Heart right ventricle (tissue), 16 donors: ENCODE measurements around the gene DLG4. TPM values are rescaled to one million over a fixed set of nuclear protein-coding genes. Genes with fewer than 3 reads are reported as not detected.

Experiments used
- ATAC-seq, 8 donors: fragments of 200-7000 bp; cut with Tn5 transposase; one replicate each; pipeline ENCODE4 v1.9.1; 2020; ENCODE audit warnings: mild to moderate bottlenecking in 8 of 8, moderate library complexity in 8 of 8, moderate number of reproducible peaks in 1 of 8
- DNase-seq, 2 donors: peaks; one replicate each; pipeline ENCODE4 v3.0.0-alpha.2; 2020
- H3K27ac ChIP-seq, 10 donors: fragments of 200-600 bp; sonication (generic) in 2 of 10; one replicate each; pipeline versions ENCODE4 v1.5.0 to v1.8.0; 2020 to 2022; ENCODE audit warnings: mild to moderate bottlenecking in 3 of 10
- H3K27me3 ChIP-seq, 7 donors: fragments of 200-600 bp; one replicate each; pipeline ENCODE4 v1.8.0; 2021 to 2022; ENCODE audit warnings: mild to moderate bottlenecking in 2 of 7
- H3K36me3 ChIP-seq, 9 donors: fragments of 200-600 bp; sonication (generic) in 1 of 9; one replicate each; pipeline versions ENCODE4 v1.5.0 to v1.8.0; 2020 to 2022; ENCODE audit warnings: mild to moderate bottlenecking in 2 of 9
- H3K4me1 ChIP-seq, 9 donors: fragments of 200-600 bp; sonication (generic) in 1 of 9; one replicate each; pipeline versions ENCODE4 v1.5.0 to v1.8.0; 2020 to 2022; ENCODE audit warnings: mild to moderate bottlenecking in 4 of 9
- H3K4me3 ChIP-seq, 10 donors: fragments of 200-600 bp; sonication (generic) in 2 of 10; one replicate each; pipeline versions ENCODE4 v1.5.0 to v1.8.0; 2020 to 2022; ENCODE audit warnings: mild to moderate bottlenecking in 7 of 10, moderate library complexity in 2 of 10
- H3K9me3 ChIP-seq, 11 donors: fragments of 200-600 bp in 10 of 11; sonication (generic) in 2 of 11; one replicate each; pipeline versions ENCODE4 v1.5.0 to v1.8.0; 2013 to 2022; ENCODE audit warnings: mild to moderate bottlenecking in 2 of 11, control low read depth in 1 of 11, moderate library complexity in 1 of 11
- WGBS, 2 donors: extraction: QIAGEN DNeasy Blood & Tissue Kit; methylation state at CpG; one replicate each; pipeline ENCODE4 v1.1.7; 2013; ENCODE audit warnings: inconsistent platforms in 1 of 2; 5-methylcytosine and 5-hydroxymethylcytosine counted together
- intact Hi-C, 10 donors: fragments of 100-400 bp; cut with DNase I; formaldehyde crosslinking; loops; one replicate each; pipeline versions ENCODE4 v1.11.1 to v1.14.2; 2022
- polyA plus RNA-seq, 2 donors: library from polyadenylated mRNA; stranded (reverse); fragments of 200-250 nt; gene quantifications; one replicate each; pipeline ENCODE4 v1.2.3, GENCODE V29; 2013
- total RNA-seq, 10 donors: library from RNA; stranded (reverse); fragmentation: NEBNext Ultra II Directional in 3 of 10; extraction: Animal tissue kit (Norgen Biotek cat#: 25700) in 3 of 10; gene quantifications; one replicate each; pipeline versions ENCODE4 v1.2.1 to v1.2.4, GENCODE V29; 2021 to 2023
- TF ChIP-seq, protein P1 (sequence below), 9 donors: fragments of 200-600 bp; sonication (generic) in 2 of 9; IDR thresholded peaks; one replicate each; pipeline versions ENCODE4 v1.5.0 to v1.8.0; 2021 to 2022; ENCODE audit warnings: antibody characterized with exemption in 9 of 9, mild to moderate bottlenecking in 5 of 9, moderate library complexity in 1 of 9
- donor health status: Arrhythmogenic right ventricular cardiomyopathy.
- donor health status: ischemic (EF 13 %, LVEDD 7.1; RV severe dilation, severe dysfunction).
- donor health status: healthy with polysubstance abuse.
- donor health status: DM: no; HTN: yes; CAD: no.
- donor health status: DM: no; HTN: no; CAD: no.
- donor health status: ischemic (EF 25% LVEDD 6.9; RV normal size, moderate dysfunction).
- donor health status: ischemic (EF 25% LVEDD 5.7; RV mildly dilated, moderate dysfunction).
- donor health status: healthy.
- donor health status: DM: yes; HTN: yes; CAD: no.
- donor health status: Ischemic cardiomyopathy.
- donor health status: ischemic (EF 35%, LVEDD 5.7; RV mildly dilated, moderate dysfunction).
- donor health status: nonischemic (EF 11% LVEDD 7.7; RV severe dilation, severe dysfunction).
- donor health status: DM: yes; HTN: yes; CAD: no.
- donor health status: PGD.
- donor health status: ischemic (EF 29% LVEDD 5.4; RV normal size, mild dysfunction).
- donor health status: nonischemic (EF 23%, LVEDD 6.1; RV moderate dilation, normal function).

The DLG4 gene
- total and polyA plus RNA-seq, 12 donors = 5.4 to 27.8 (median 16.7) TPM

DNA sequence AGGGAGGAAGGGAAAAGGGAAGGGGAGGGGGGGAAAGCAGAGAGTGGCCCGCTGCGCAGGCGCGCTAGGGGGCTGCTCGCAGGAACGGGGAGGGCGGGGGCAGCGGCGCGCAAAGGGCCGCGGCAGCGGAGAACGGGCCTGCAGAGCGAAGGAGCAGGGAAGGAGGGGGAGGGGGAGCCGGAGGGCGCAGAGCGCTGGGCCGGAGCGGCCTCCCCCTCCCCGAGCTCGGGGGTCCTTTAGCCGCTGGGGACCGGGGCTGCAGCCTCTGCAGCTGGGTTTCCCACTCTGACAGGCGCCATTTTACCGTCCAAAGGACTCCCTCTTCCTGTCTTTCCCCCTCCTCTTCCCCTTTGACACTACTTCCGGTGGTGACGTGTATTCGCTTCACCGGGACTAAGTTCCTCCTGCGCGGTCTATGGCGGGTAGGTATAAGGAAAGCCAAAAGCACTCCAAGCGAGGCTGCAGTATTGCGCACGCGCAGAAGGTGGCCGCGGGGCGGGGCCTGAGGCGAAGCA, 32.1 kb upstream of the DLG4 start, which contains the start of gene CTDNEP1:
TSS of gene CTDNEP1 (minus strand) at position 74 of the 515 bp plus-strand sequence. CDS start 438 bp downstream, outside the sequence.
- Histone ChIP-seq H3K27me3 (no peaks in the 10 kb centered on the region), H3K4me3 (peak within 1 kb of the TSS; percentile 65 to 100 (median 90)), H3K27ac (peak within 1 kb of the TSS; percentile 96 to 100 (median 99)), H3K36me3 (peaks cover 0 to 42% (median 24%) of the 10 kb centered on the region in 9 donors), H3K9me3 (no peaks in the 10 kb centered on the region), H3K4me1 (peaks cover 13 to 57% (median 41%) of the 10 kb centered on the region in 9 donors)
- DNase-seq = peak; percentile 97 to 99
- TF ChIP-seq, protein P1, sequence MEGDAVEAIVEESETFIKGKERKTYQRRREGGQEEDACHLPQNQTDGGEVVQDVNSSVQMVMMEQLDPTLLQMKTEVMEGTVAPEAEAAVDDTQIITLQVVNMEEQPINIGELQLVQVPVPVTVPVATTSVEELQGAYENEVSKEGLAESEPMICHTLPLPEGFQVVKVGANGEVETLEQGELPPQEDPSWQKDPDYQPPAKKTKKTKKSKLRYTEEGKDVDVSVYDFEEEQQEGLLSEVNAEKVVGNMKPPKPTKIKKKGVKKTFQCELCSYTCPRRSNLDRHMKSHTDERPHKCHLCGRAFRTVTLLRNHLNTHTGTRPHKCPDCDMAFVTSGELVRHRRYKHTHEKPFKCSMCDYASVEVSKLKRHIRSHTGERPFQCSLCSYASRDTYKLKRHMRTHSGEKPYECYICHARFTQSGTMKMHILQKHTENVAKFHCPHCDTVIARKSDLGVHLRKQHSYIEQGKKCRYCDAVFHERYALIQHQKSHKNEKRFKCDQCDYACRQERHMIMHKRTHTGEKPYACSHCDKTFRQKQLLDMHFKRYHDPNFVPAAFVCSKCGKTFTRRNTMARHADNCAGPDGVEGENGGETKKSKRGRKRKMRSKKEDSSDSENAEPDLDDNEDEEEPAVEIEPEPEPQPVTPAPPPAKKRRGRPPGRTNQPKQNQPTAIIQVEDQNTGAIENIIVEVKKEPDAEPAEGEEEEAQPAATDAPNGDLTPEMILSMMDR (IDR thresholded peaks at IDR 0.05) = no peak
- ATAC-seq = peak; percentile 93 to 96 (median 95)
- intact Hi-C loops = loop anchor here in 4 of 10 donors (2.0 to 10.0 kb wide), 5 partner anchors 29 to 323 kb away; partner anchors contain the start of genes CD68 (in 1 of the 4), SENP3 (in 1 of the 4) and SLC2A4 (in 1 of the 4)
- WGBS, 2 donors = 1% methylated on average over 32 to 41 of the region's 41 CpGs

DNA sequence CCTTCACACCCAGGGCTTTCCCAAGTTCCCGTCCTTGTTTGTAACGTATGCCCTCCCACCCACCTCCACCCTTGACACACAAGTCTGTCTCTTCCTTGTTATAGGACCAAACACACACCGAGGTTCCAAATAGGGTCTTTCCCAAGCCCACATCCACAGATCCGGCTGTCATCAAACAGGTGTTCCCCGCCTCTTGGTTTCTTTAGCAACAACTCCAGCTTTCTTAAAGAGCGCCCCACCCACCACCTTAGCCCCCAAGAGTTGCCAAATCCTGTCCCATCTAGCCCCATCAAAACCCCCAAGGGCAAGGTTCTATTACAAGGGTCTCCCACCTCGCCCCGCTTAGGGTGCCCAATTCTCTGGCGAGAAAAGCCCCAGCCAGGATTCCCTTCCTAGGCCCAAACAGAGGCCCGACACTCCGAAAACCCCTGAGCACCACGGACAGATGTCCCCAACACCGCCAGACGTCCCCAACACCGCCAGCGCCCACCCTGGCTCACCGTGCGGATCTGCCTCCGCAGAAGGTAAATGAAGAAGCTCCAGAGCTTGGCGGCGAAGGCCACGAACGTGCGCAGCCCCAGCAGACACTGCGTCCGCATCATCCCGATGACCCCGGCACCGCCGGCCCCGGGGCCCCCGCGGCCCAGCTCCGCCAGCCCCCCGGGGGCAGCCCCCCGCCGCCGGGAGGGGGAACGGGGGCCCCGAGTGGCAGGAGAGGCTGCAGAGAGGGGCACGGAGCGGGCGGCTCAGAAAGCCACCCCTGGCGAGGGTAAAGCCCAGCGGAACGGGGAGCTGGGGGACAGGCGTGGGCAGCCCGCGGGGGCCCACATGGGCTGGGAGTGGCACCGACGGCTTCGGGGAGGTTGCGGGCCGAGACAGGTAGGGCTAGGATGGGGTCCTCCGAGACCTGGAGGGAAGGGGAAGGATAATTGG, 31.3 kb upstream of the DLG4 start:
- whole genome bisulfite sequencing, 2 donors = 1 to 3% methylated on average over 45 to 55 of the region's 55 CpGs
- Histone ChIP-seq H3K9me3 (no peaks in the 10 kb centered on the region), H3K4me3 (peak overlapping the region; percentile 65 to 100 (median 90)), H3K27me3 (no peaks in the 10 kb centered on the region), H3K27ac (peak overlapping the region; percentile 96 to 100 (median 99)), H3K4me1 (peaks cover 13 to 57% (median 41%) of the 10 kb centered on the region in 9 donors), H3K36me3 (peaks cover 0 to 42% (median 23%) of the 10 kb centered on the region in 9 donors)
- intact Hi-C loops = loop anchor here in 3 of 10 donors (5.0 to 10.0 kb wide), 3 partner anchors 46 to 324 kb away; partner anchors contain the start of genes CD68 (in 1 of the 3) and SENP3 (in 1 of the 3)
- DNase-seq = no peak
- peak in 2 of 8 donors; percentile 0 for ATAC-seq
- TF ChIP-seq, protein P1 (IDR thresholded peaks at IDR 0.05) = no peak

DNA sequence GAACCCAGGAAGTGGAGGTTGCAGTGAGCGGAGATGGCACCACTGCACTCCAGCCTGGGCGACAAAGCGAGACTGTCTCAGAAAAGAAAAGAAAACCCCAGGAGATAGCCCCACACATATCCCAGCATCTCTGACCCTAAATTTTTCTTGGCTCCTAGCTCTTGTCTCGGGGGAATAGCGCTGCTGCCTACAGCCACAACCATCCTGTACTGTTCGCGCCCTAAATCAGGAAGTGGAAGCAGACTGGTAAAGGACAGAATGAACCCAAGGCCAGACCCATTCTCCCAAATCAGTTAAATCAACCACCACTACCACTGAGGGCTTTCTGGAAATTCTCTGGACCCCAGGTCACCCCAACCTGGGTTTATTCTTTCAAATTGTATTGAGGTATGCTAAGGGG, 30.2 kb upstream of the DLG4 start:
- peak overlapping the region in 9 of 10 donors; percentile 6 to 100 (median 99) for H3K27ac ChIP-seq
- peak overlapping the region in 9 of 10 donors; percentile 65 to 100 (median 91) for H3K4me3 ChIP-seq
- intact Hi-C loops = loop anchor here in 3 of 10 donors (5.0 to 10.0 kb wide), 3 partner anchors 47 to 325 kb away; partner anchors contain the start of genes CD68 (in 1 of the 3) and SENP3 (in 1 of the 3)
- no peak for DNase-seq
- 80 to 84% methylated on average over 7 of the region's 7 CpGs for WGBS, 2 donors
- ATAC-seq = no peak
- peaks cover 0 to 42% (median 19%) of the 10 kb centered on the region in 9 donors for H3K36me3 ChIP-seq
- H3K9me3 ChIP-seq = no peaks in the 10 kb centered on the region
- TF ChIP-seq, protein P1 (IDR thresholded peaks at IDR 0.05) = no peak
- peaks cover 13 to 57% (median 41%) of the 10 kb centered on the region in 9 donors for H3K4me1 ChIP-seq
- H3K27me3 ChIP-seq = no peaks in the 10 kb centered on the region

DNA sequence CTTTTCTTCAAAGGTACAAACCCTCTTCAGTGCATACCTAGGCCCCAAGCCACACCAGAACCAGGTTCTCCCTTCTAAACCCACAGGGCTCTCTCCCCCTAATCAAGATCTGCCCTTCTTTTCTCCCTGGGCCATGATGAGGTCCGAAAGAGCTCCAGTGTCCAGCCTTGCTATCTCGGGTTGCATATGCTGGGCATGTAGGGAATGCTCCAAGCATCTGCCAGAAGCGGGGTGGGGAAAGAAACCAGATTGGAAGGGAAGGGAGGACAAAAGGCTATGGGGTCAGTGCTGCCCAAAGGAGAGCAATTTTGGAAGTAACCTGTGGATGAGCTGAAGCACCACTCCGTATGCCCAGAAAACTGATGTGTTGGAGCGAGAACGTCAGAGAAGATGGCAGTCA, 29.6 kb upstream of the DLG4 start:
- DNase-seq (no peak), ATAC-seq (no peak)
- Histone ChIP-seq H3K4me3 (peak overlapping the region in 2 of 10 donors; percentile 86 to 100), H3K4me1 (peaks cover 13 to 57% (median 41%) of the 10 kb centered on the region in 9 donors), H3K36me3 (peaks cover 0 to 42% (median 18%) of the 10 kb centered on the region in 9 donors), H3K27me3 (no peaks in the 10 kb centered on the region), H3K27ac (peak overlapping the region in 8 of 10 donors; percentile 33 to 100 (median 98)), H3K9me3 (no peaks in the 10 kb centered on the region)
- TF ChIP-seq, protein P1 (IDR thresholded peaks at IDR 0.05) = no peak
- WGBS, 2 donors = 60 to 73% methylated on average over 6 of the region's 6 CpGs
- intact Hi-C loops = no loop called here
